ENCODE measurements around the gene PTX4. TPM values are rescaled to one million over a fixed set of nuclear protein-coding genes. Genes with fewer than 3 reads are reported as not detected.

Gene PTX4
- total RNA-seq (ENCODE audit: low replicate concordance): not detected in 2 replicates
- long read RNA-seq: 0 reads

DNA sequence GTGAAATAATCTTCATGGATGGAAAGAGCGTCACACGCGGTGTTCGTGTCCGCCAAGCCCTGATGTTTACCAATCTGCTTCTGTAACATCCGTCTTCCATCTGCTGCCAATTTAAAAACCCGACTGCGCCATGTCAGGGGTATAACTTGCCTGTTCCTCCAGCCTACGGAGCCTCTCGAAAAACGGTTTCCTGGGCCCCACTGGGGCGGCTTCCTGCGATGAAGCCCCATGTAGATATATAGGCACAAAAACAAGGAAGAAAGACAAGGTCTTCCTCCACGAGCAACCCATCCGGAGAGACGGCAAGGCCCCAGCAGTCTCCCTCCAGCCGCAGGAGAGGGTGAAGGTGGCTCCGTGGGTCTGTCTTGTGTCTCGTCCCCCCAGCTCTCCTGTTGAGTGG lies at the start of gene PTX4:
PTX4 (minus strand) TSS at position 326 of the 400 bp plus-strand sequence; CDS start at position 291, 35 bp downstream.
- Mint-ChIP-seq H3K27me3 (peaks cover 15% of the 10 kb centered on the region), H3K27ac (no peak within 1 kb of the TSS), H3K36me3 (no peaks in the 10 kb centered on the region), H3K9me3 (no peaks in the 10 kb centered on the region), H3K4me3 (no peak within 1 kb of the TSS), H3K4me1 (ENCODE audit: unreplicated experiment) (peaks cover 8% of the 10 kb centered on the region)
- no peak for TF ChIP-seq CTCF (conservative IDR thresholded peaks at IDR 0.05)
- DNase-seq (ENCODE audit: extremely low spot score, unreplicated experiment): no peak

GRCh38 chr16:1537763-1538289 lies 49.1 kb upstream of the PTX4 start:
- no peak for TF ChIP-seq CTCF (conservative IDR thresholded peaks at IDR 0.05)
- Mint-ChIP-seq H3K9me3 (no peaks in the 10 kb centered on the region), H3K27ac (no peak overlapping the region), H3K36me3 (no peaks in the 10 kb centered on the region), H3K27me3 (no peaks in the 10 kb centered on the region), H3K4me3 (no peak overlapping the region), H3K4me1 (ENCODE audit: unreplicated experiment) (peaks cover 9% of the 10 kb centered on the region)
- no peak for DNase-seq (ENCODE audit: extremely low spot score, unreplicated experiment)

DNA sequence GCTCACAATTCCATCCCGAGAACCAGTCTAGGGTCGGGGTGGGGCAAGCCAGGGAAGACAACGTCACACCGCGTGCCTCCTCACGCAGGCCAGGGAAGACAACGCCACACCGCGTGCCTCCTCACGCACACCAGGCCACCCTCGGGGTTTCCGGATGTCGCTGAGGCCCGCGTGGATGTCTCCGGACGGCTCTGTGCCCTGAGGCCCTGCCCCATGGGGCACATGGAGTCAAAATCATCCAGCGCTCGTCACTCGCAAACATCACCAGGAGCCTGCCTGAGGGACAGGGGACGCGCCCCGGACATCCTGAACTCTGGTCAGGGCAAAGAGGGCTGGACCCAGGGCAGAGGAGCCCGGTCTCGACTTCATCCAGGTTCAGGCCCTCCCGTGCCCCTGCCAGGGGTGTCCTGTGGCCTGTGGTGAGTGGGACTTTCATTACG lies 48.4 kb upstream of the PTX4 start:
- no peak overlapping the region for H3K27ac Mint-ChIP-seq
- peaks cover 9% of the 10 kb centered on the region for H3K4me1 Mint-ChIP-seq (ENCODE audit: unreplicated experiment)
- no peak for DNase-seq (ENCODE audit: extremely low spot score, unreplicated experiment)
- no peak overlapping the region for H3K4me3 Mint-ChIP-seq
- no peaks in the 10 kb centered on the region for H3K27me3 Mint-ChIP-seq
- TF ChIP-seq CTCF (conservative IDR thresholded peaks at IDR 0.05): no peak
- no peaks in the 10 kb centered on the region for H3K36me3 Mint-ChIP-seq
- no peaks in the 10 kb centered on the region for H3K9me3 Mint-ChIP-seq

GRCh38 chr16:1536601-1537000 lies 47.9 kb upstream of the PTX4 start:
- DNase-seq (ENCODE audit: extremely low spot score, unreplicated experiment): no peak
- Mint-ChIP-seq H3K36me3 (no peaks in the 10 kb centered on the region), H3K9me3 (no peaks in the 10 kb centered on the region), H3K27me3 (no peaks in the 10 kb centered on the region), H3K4me1 (ENCODE audit: unreplicated experiment) (peaks cover 9% of the 10 kb centered on the region), H3K27ac (no peak overlapping the region), H3K4me3 (no peak overlapping the region)
- no peak for TF ChIP-seq CTCF (conservative IDR thresholded peaks at IDR 0.05)

GRCh38 chr16:1535391-1536291 lies 46.9 kb upstream of the PTX4 start:
- Mint-ChIP-seq H3K27ac (no peak overlapping the region), H3K9me3 (no peaks in the 10 kb centered on the region), H3K4me1 (ENCODE audit: unreplicated experiment) (peaks cover 14% of the 10 kb centered on the region), H3K27me3 (no peaks in the 10 kb centered on the region), H3K4me3 (no peak overlapping the region), H3K36me3 (no peaks in the 10 kb centered on the region)
- DNase-seq (ENCODE audit: extremely low spot score, unreplicated experiment): no peak
- no peak for TF ChIP-seq CTCF (conservative IDR thresholded peaks at IDR 0.05)
